K562 (cell line): Measurements from ENCODE around the gene SDC3. TPM values are rescaled to one million over a fixed set of nuclear protein-coding genes. Genes with fewer than 3 reads are reported as not detected.

ENCODE experiments used
- ATAC-seq: fragments of 200-7000 bp; cut with Tn5 transposase; 3 replicates; pipeline ENCODE4 v1.9.1; 2020; ENCODE audit warnings: moderate library complexity
- BruUV-seq: library from RNA; stranded (reverse); fragments of 400-500 nt; replicated peaks from 2 replicates; lab custom pipeline; 2021; lab: Mats Ljungman, UMichigan
- CTCF ChIA-PET: fragments of 300-600 bp; formaldehyde crosslinking; extraction: SDS; loops from one replicate; lab custom pipeline; 2021; ENCODE audit warnings: low intra/inter-chr PET ratio; lab: Yijun Ruan, JAX
- POLR2A ChIA-PET: fragments of 300-600, 350-650 bp; sonication (Branson Sonifier 250); formaldehyde crosslinking; extraction: SDS; loops from one replicate; lab custom pipeline; 2021; ENCODE audit warnings: antibody characterized with exemption, inconsistent platforms; lab: Yijun Ruan, JAX
- DNase-seq, 4 experiments: peaks; one replicate each; pipeline versions ENCODE4 v3.0.0 to v3.0.0-alpha.2; 2011 to 2018; ENCODE audit warnings: low spot score in 3 of 4, mixed read lengths in 3 of 4; ENCODE audit errors: extremely low read depth in 1 of 4
- FAIRE-seq: peaks from 2 replicates; lab custom pipeline; 2011; peaks lifted over from hg19 to GRCh38; lab: Jason Lieb, UNC
- H2AFZ ChIP-seq: 2 replicates; pipeline ENCODE4 v1.6.0; 2011; ENCODE audit warnings: low read depth, low read length, control low read depth, inconsistent platforms
- H3K27ac ChIP-seq: fragments of 200-600 bp; 3 replicates; pipeline ENCODE4 v1.8.0; 2011; ENCODE audit warnings: low read depth, mild to moderate bottlenecking, control low read depth, inconsistent platforms, low read length, moderate library complexity, mixed read lengths; ENCODE audit errors: extremely low read depth
- H3K27me3 ChIP-seq, 2 experiments: fragments of 300-600 bp in 1 of 2; 2 replicates in 1 of 2; 3 replicates in 1 of 2; pipeline versions ENCODE4 v1.6.0 to v1.8.0; 2011; ENCODE audit warnings: inconsistent platforms in 2 of 2, low read length in 2 of 2, mild to moderate bottlenecking in 1 of 2, mixed read lengths in 1 of 2, moderate library complexity in 1 of 2; ENCODE audit not compliant: control insufficient read depth in 2 of 2, insufficient read depth in 2 of 2
- H3K36me3 ChIP-seq: fragments of 300-600 bp; 3 replicates; pipeline ENCODE4 v1.8.0; 2011; ENCODE audit warnings: mild to moderate bottlenecking, low read length, inconsistent platforms; ENCODE audit not compliant: control insufficient read depth, insufficient read depth
- H3K4me1 ChIP-seq, 2 experiments: fragments of 200-600 bp in 1 of 2; replicated peaks in 1 of 2; 2 replicates in 1 of 2; 3 replicates in 1 of 2; pipeline versions ENCODE4 v1.5.1 to v1.8.0; 2011; ENCODE audit warnings: inconsistent platforms in 2 of 2, low read length in 2 of 2, mild to moderate bottlenecking in 1 of 2, mixed read lengths in 1 of 2, moderate library complexity in 1 of 2; ENCODE audit not compliant: control insufficient read depth in 2 of 2, insufficient read depth in 2 of 2
- H3K4me2 ChIP-seq: 2 replicates; pipeline ENCODE4 v1.6.1; 2011; ENCODE audit warnings: low read length, control low read depth, inconsistent platforms, mixed read lengths; ENCODE audit not compliant: insufficient read depth
- H3K4me3 ChIP-seq: fragments of 200-600 bp; sonication (generic), shearing (Covaris generic); 2 replicates; pipeline ENCODE4 v1.5.1; 2016; ENCODE audit warnings: control low read depth, inconsistent platforms
- H3K79me2 ChIP-seq: fragments of 200-600 bp; 3 replicates; pipeline ENCODE4 v1.8.0; 2011; ENCODE audit warnings: low read length, inconsistent platforms; ENCODE audit not compliant: control insufficient read depth, insufficient read depth
- H3K9ac ChIP-seq, 2 experiments: 2 replicates each; pipeline versions ENCODE4 v1.6.0 to v1.6.1; 2011; ENCODE audit warnings: low read depth in 2 of 2, low read length in 2 of 2, control low read depth in 1 of 2, inconsistent platforms in 1 of 2, mild to moderate bottlenecking in 1 of 2, mixed read lengths in 1 of 2; ENCODE audit not compliant: insufficient read depth in 1 of 2
- H3K9me1 ChIP-seq: one replicate; pipeline ENCODE4 v1.6.0; 2011; ENCODE audit warnings: inconsistent platforms, mild to moderate bottlenecking, low read length, moderate library complexity; ENCODE audit not compliant: control insufficient read depth, insufficient read depth
- H3K9me3 ChIP-seq: replicated peaks from 2 replicates; pipeline ENCODE4 v1.5.1; 2011; ENCODE audit warnings: low read depth, low read length, inconsistent platforms; ENCODE audit not compliant: control insufficient read depth, insufficient read depth
- H4K20me1 ChIP-seq: replicated peaks from 2 replicates; pipeline ENCODE4 v1.6.1; 2011; ENCODE audit warnings: low read length, inconsistent platforms, mixed read lengths; ENCODE audit not compliant: control insufficient read depth, insufficient read depth
- AFF4 ChIP-seq: sonication (generic); formaldehyde crosslinking; IDR thresholded peaks from 2 replicates; pipeline ENCODE4 v1.8.0; 2023; ENCODE audit warnings: mild to moderate bottlenecking, missing genetic modification reagents
- ASH1L ChIP-seq: fragments of 450-650 bp; IDR thresholded peaks from 2 replicates; pipeline ENCODE4 v1.6.1; 2018; ENCODE audit warnings: borderline replicate concordance, mild to moderate bottlenecking, low read depth; ENCODE audit not compliant: partially characterized antibody
- CREB3 ChIP-seq: fragments of 450-650 bp; conservative IDR thresholded peaks from 2 replicates; pipeline ENCODE4 v1.6.1; 2016; ENCODE audit warnings: missing genetic modification characterization, low read depth, mild to moderate bottlenecking, missing compliant biosample characterization, moderate library complexity
- E2F3 ChIP-seq: fragments of 250-450 bp; sonication (Bioruptor Pico); IDR thresholded peaks from 2 replicates; pipeline ENCODE4 v1.4.0; 2020; ENCODE audit warnings: mild to moderate bottlenecking
- GABPB1 ChIP-seq: sonication (generic); formaldehyde crosslinking; IDR thresholded peaks from 2 replicates; pipeline ENCODE4 v1.8.0; 2022; ENCODE audit warnings: mild to moderate bottlenecking, missing genetic modification reagents
- MAZ ChIP-seq, 2 experiments: fragments of 450-650 bp in 1 of 2; sonication (generic) in 1 of 2; formaldehyde crosslinking; IDR thresholded peaks in 1 of 2; conservative IDR thresholded peaks in 1 of 2; 2 replicates each; pipeline versions ENCODE4 v1.4.0 to v1.5.0; 2020; ENCODE audit warnings: mild to moderate bottlenecking in 1 of 2, missing genetic modification reagents in 1 of 2
- MCM2 ChIP-seq: fragments of 450-650 bp; IDR thresholded peaks from 2 replicates; pipeline ENCODE4 v1.6.1; 2017; ENCODE audit warnings: low read depth, mild to moderate bottlenecking
- TCFL5 ChIP-seq: fragments of 250-450 bp; sonication (Bioruptor Pico); conservative IDR thresholded peaks from 2 replicates; pipeline ENCODE4 v1.6.1; 2021; ENCODE audit warnings: mild to moderate bottlenecking, moderate library complexity, matching md5 sums
- VEZF1 ChIP-seq: fragments of 200-800 bp; sonication (Bioruptor generic); IDR thresholded peaks from 2 replicates; pipeline ENCODE4 v1.6.1; 2017; ENCODE audit warnings: missing genetic modification characterization, missing compliant biosample characterization
- ZKSCAN3 ChIP-seq: fragments of 250-450 bp; sonication (Bioruptor Pico); IDR thresholded peaks from 2 replicates; pipeline ENCODE4 v1.4.0; 2020
- ZNF239 ChIP-seq: fragments of 250-450 bp; sonication (Bioruptor Pico); IDR thresholded peaks from 2 replicates; pipeline ENCODE4 v1.4.0; 2020; ENCODE audit warnings: mild to moderate bottlenecking
- ZNF41 ChIP-seq: fragments of 250-450 bp; sonication (Bioruptor Pico); conservative IDR thresholded peaks from 2 replicates; pipeline ENCODE4 v1.4.0; 2020; ENCODE audit warnings: mild to moderate bottlenecking
- ZNF511 ChIP-seq: sonication (generic); formaldehyde crosslinking; IDR thresholded peaks from 2 replicates; pipeline ENCODE4 v1.8.0; 2022; ENCODE audit warnings: mild to moderate bottlenecking, missing genetic modification reagents
- ZNF699 ChIP-seq: fragments of 250-450 bp; sonication (Bioruptor Pico); IDR thresholded peaks from 2 replicates; pipeline ENCODE4 v1.8.0; 2021; ENCODE audit warnings: mild to moderate bottlenecking, moderate library complexity; ENCODE audit not compliant: insufficient replicate concordance
- ZNF766 ChIP-seq: fragments of 200-800 bp; sonication (Bioruptor generic); conservative IDR thresholded peaks from 2 replicates; pipeline ENCODE4 v1.6.1; 2016; ENCODE audit warnings: missing genetic modification characterization, missing compliant biosample characterization
- WGBS: fragments of 100-300 bp; shearing (Covaris generic); methylation state at CpG from one replicate; pipeline ENCODE4 v1.1.6; 2016; ENCODE audit warnings: low coverage, mixed read lengths; ENCODE audit not compliant: insufficient coverage; ENCODE audit errors: missing lambda C conversion rate; 5-methylcytosine and 5-hydroxymethylcytosine counted together
- in situ Hi-C: fragments of 300-500 bp; cut with MboI; formaldehyde crosslinking; loops from 4 replicates; pipeline ENCODE4 v1.15.0; 2018; ENCODE audit warnings: inconsistent platforms, mixed read lengths
- intact Hi-C: fragments of 100-400 bp; cut with micrococcal nuclease; formaldehyde crosslinking; loops from 2 replicates; pipeline ENCODE4 v1.14.2; 2022
- polyA plus RNA-seq, 8 experiments: library from polyadenylated mRNA; depleted of rRNA in 4 of 8; stranded (reverse) in 5 of 8; unstranded in 3 of 8; fragments of >200 nt; fragmentation: Nextera tagmentation in 2 of 8; fragmentation: Illumina TruSeq in 1 of 8; extraction: Ambion mirVana in 2 of 8; extraction: Trizol in 1 of 8; gene quantifications; 2 replicates each; pipeline versions ENCODE4 v1.2.1 to v1.2.3, GENCODE V29; 2011 to 2014; ENCODE audit warnings: inconsistent platforms in 1 of 8, missing spikeins in 1 of 8
- total RNA-seq, 7 experiments: library from RNA; depleted of rRNA in 6 of 7; stranded (reverse); fragments of >200 nt in 6 of 7; fragmentation: Illumina TruSeq in 2 of 7; extraction: Trizol in 2 of 7; gene quantifications; 2 replicates each; pipeline versions ENCODE4 v1.2.1 to v1.2.3, GENCODE V29; 2011 to 2021; ENCODE audit warnings: low replicate concordance in 1 of 7

SDC3 gene
- total and polyA plus RNA-seq, 9 of the 15 experiments (the other 6 are each of a cell fraction or from before 2014, with no cell fraction given): 0.38 to 44.1 (median 12.1) TPM

- BruUV-seq: no TSS peak
- peak overlapping the region; percentile 49; the same call in 1 of the 2 replicates for H3K4me2 ChIP-seq
- H3K4me1 ChIP-seq: peaks cover 52 to 66% of the 10 kb centered on the region in 2 experiments
- peaks cover 3% of the 10 kb centered on the region; the same call in 1 of the 3 replicates for H3K36me3 ChIP-seq
- CTCF ChIA-PET: no interaction called here
- POLR2A ChIA-PET: interaction anchor here (0.5 to 3.0 kb wide), 9 partner anchors 8 to 115 kb away, joined by 3 to 12 read pairs (median 4); no protein-coding TSS in a partner anchor
- H4K20me1 ChIP-seq: peaks cover 9% of the 10 kb centered on the region
- peak; percentile 83 for ATAC-seq
- in situ Hi-C loops (no loop called here), intact Hi-C loops (no loop called here)
- 0 out of 3 replicates have a peak, but pooled peaks cover 9% of the 10 kb centered on the region for H3K79me2 ChIP-seq
- H3K9ac ChIP-seq: peak overlapping the region; percentile 53 to 77
- no peak overlapping the region for H3K4me3 ChIP-seq
- FAIRE-seq: peak; percentile 80
- H3K9me1 ChIP-seq: peaks cover 8% of the 10 kb centered on the region
- peak overlapping the region; percentile 15; the same call in 1 of the 2 replicates for H2AFZ ChIP-seq
- no peaks in the 10 kb centered on the region for H3K27me3 ChIP-seq
- no peaks in the 10 kb centered on the region; the same call in 1 of the 2 replicates for H3K9me3 ChIP-seq
- 42% methylated on average over 5 of the region's 6 CpGs for WGBS
- peak overlapping the region; percentile 66 for H3K27ac ChIP-seq
- peak; percentile 73 to 86 (median 78) for DNase-seq
- TF ChIP-seq AFF4 (CRISPR knock-in tag) (no peak), ZNF699 (no peak), GABPB1 (CRISPR knock-in tag) (no peak), ZNF41 (no peak), MAZ (CRISPR knock-in tag; conservative IDR thresholded peaks at IDR 0.05 in 1 of 2, IDR thresholded peaks at IDR 0.05 in 1 of 2) (peak in 1 of 2 experiments; percentile 65; a peak in 2 of 4 replicates), ZNF511 (CRISPR knock-in tag) (no peak), MCM2 (no peak), VEZF1 (CRISPR knock-in tag) (peak; percentile 97), TCFL5 (no peak), ASH1L (no peak), ZNF239 (CRISPR knock-in tag) (no peak), ZKSCAN3 (CRISPR knock-in tag) (no peak), CREB3 (no peak), E2F3 (no peak), ZNF766 (CRISPR knock-in tag) (0 out of 2 replicates have a peak, but pooled peaks have one; percentile 32)
Measured at GRCh38 chr1:30895382-30895943, 13.1 kb downstream of the SDC3 start.
